HG03342 (cell line): ENCODE measurements around the gene ELMOD1.
A peak's percentile ranks its signal among the peaks of the same experiment; 100 is the strongest.

ENCODE experiments used
- ATAC-seq: cut with Tn5 transposase; IDR thresholded peaks from one replicate; pipeline ENCODE4 v1.9.1; 2021; ENCODE audit warnings: mild to moderate bottlenecking, moderate library complexity; ENCODE audit not compliant: unreplicated experiment

Gene ELMOD1

DNA sequence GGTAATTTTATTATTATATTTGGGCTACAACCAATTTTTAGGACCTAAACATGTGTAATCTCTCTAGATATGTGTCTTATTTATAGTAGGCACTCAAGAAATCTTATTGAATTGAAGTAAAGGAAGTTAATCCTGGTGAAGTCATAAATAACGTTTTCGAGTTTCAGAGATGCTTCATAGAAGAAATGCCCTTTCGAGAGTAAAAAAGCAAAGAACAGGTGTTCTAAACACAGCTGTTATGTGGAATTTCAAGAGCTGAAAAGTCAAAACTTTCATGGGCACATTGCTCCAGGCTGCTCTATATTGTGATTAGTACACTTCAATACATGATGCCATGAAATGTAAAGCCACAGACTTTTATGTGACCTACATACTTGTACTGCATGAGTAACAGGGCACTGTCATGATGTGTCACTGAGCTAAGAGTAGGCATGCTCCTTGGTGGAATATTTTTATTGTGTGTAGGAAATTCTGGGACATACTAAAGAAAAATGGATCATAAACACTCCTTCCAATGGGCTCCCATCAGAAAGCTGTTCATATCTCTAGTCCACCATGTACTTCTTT is 7.2 kb upstream of the ELMOD1 start:
- ATAC-seq, result no peak

GRCh38 chr11:107587306-107587979 is 3.5 kb upstream of the ELMOD1 start:
- ATAC-seq, result no peak

DNA sequence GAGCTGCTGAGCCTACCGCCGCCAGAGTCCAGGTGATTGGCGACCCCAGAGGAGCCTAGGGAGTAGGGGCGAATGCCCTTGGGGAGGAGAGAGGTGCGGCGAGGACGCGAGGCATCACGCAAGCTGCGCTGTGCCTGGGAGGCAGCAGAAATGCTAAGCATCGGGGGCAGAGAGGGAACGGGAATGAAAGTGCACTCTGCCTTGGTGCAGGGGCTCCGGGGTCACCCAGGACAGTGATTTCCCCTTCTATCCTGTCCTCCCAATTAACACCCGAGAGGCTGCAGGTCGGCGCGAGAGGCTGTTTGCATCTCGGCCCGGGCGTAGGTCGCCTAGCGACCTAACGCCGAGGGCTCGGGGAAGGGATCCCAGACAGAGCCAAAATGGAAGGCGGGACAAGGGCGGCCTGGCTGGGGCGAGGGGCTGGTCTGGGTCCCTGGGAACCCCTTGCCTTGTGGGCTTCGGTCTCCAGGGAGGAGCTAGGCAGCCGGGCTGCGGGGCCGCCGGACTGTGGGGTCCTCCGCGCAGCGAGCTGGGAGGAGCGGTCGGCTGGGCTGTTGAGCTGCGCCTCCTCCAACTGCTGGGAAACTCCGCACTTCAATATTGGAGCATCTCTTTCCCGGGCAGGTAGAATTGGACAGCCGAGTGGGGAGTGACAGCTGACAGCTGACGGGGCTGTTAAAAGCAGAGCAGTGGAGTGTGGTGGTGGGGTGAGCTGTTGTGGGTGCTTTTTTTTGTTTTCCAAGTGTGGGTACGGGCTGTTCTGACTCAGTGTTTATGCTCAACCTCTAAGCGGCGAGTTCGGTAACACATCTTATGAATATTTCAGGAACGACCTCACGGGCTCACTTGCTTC is 657 bp downstream of the ELMOD1 start:
- ATAC-seq, result peak; percentile 41

DNA sequence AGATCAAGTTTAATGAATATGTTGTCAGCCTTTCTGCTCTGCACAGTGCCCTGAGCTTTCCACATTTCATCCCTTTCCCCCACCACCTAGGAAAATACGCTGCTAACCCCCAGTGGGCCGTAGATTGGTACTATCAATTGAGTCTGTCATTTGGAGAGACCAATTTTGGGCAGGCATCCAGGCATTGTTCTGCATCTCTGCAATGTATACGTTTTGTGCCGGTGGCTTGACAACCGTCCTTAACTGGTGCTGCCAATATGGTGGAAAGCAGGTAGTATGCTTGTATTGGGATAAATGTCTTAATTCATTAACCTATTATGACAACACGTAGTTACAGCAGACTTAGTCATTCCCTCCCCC is 1.3 kb downstream of the ELMOD1 start:
- ATAC-seq, result peak; percentile 5

GRCh38 chr11:107592813-107593212 is 1.9 kb downstream of the ELMOD1 start:
- no peak for ATAC-seq

- no peak for ATAC-seq
These were observed 3.0 kb downstream of the ELMOD1 start for GRCh38 chr11:107593951-107594350.

DNA sequence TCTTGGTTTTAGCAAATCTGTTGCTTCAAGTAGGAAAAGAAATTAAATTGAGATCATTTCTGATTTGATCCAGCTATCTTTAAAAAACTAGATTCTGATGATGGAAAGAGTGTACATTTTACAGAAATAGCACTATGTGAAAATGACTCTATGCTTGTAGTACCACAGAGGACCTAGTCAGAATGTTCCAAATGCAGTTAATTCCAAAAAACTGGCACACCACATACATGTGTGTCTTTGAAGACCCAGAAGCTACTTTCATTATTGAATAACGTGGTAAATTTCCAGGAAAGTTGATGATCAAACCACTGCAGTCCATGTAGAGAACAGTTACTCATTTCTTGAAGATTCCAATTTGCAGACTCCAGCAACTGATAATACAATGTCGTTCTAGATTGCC is 3.8 kb downstream of the ELMOD1 start:
- no peak for ATAC-seq

GRCh38 chr11:107598225-107599139 is 7.5 kb downstream of the ELMOD1 start:
- peak; percentile 73 for ATAC-seq

DNA sequence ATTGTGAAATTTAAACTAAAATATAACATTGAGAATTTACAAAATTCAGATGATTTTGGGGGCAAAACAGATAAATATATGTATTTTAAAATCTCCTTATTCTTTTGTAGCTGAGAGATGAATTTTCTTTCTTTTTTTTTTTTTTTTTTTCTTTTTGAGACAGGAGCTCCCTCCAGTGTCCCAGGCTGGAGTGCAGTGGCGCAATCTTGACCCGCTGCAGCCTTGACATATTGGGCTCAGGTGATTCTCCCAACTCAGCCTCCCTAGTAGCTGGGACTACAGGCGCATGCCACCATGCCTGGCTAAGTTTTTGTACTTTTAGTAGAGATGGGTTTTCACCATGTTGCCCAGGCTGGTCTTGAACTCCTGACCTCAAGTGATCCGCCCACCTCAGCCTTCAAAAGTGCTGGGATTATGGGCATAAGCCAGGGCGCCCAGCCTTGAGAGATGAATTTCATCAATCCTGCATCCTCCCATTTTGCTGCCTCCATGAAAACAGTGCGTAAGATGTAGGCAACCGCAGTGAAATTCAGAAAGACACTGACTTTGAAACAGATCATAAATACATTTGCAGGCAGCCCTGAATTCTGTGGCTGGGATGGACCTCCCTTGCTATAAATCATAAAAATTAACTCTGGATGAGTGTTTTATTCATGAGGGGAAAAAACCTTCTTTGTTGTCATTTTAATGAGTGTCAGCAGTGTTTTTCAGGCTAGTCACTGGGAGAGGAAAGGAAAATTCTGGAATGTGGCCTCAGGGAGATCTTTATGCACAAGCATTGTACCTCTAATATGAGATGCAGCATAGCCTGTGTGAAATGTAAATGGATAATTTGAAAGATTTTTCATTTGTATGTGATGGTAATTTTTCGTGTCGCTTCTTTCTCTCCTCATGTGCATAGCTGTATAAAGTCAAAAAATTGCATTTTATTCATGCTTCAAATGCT is 14.4 kb downstream of the ELMOD1 start:
- ATAC-seq, result no peak

DNA sequence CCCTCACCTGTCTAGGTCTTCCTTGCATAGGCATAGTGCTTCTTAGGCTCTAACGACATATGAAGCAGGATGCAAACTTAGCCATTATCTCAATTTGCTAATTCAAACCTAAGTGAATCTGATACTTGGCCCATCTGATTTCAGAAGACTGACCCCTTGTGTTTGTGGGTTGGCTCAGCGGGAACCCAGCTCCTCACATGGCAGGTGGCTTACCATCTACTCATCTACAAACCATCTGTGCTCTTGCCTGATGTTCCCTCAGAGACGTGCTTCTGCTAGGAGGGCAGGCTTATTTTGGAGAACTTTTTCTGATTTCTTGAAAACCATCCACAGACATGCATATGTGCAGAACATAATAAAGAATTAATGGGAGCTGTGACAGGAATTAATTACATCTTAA is 15.2 kb downstream of the ELMOD1 start:
- ATAC-seq, result no peak

DNA sequence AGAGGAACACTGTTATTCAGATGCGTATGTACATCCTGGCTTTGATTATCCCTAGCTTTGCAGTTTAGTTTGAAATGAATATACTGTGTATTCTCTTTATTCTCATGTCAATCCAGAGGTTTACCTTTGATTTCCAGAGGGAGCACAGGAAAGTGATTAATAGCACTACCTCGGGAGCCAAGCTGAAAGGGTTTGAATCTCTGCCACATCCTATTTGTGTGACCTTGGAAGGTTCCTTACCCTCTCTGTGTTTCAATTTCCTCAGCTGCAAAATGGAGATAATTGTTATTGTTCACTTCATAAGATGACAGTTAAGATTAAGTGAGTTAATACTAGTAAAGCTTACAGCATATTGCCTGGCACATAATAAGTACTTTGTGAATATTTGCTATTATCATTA is 17.9 kb downstream of the ELMOD1 start:
- ATAC-seq, result no peak

- no peak for ATAC-seq
These were observed 18.7 kb downstream of the ELMOD1 start for GRCh38 chr11:107609400-107610218.

GRCh38 chr11:107612445-107612844 is 21.5 kb downstream of the ELMOD1 start:
- no peak for ATAC-seq

- no peak for ATAC-seq
These were observed 29.0 kb downstream of the ELMOD1 start for GRCh38 chr11:107619926-107620325.

DNA sequence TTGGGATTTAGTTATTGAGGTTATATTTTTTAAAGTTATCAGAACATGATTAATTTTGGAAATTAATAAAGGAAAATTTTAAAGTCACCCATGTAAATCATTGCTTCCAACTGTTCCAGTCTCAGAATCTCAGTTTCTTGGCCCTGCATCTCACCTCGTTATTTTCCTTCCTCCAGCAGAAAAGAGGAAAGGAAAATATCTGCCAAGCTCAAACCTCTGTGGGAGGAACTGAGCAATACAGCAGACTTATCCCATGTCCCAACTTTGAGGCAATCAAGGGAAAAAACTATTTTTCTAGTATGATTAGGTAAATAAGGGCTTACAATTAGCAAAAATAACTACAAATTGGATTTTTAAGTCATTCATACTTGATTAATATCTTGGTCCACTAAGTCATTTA is 30.1 kb downstream of the ELMOD1 start:
- ATAC-seq, result no peak

DNA sequence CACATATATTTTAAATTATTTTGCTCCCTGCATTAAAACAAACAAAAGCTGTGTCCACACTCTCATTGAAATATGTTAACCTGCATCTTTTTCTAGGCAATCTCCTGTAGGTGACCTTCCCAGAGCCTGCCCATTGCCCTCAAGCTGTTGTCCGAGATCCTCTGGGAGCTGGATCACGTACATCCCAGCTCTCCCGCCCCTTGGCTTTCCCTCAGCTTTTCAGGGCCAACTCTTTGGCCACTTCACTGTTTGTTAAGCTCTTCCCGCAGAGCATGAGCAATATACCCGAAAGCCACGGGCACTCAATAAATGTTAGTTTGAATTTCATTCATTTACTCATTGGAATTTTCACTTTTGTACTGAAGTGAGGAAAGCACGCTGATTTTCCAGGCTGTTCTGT is 32.2 kb downstream of the ELMOD1 start:
- ATAC-seq, result no peak

DNA sequence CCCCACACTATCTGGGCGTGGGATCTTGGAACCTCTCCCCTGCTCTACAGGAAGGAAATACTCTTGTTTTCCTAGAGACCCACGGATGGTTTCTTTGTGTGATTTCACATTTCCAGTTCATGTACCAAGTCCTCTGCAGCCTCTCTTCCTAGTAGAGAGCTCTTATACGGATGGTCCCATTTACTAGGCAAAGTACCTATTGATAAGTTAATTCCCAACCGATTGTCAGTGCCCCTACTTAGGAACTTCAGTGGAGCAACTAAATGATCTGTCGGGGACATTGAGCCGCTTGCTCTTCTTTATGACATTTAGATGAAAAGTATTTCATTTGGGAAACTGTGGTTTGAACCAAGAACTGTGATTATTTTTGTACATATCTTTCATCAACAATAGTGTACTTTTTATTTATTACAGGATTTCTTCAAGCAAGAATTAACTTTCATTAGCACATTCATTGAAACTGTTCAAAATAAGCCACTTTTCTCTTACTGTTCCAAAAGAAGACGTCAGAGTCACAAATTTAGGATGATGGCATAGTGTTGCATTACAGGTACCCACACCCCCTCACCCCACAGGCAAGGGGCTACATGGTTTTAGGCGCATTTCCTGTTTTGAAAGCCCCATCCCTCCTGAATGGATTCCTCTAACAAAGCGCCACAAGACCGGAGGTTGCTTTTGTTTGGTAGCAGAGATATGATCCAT is 34.2 kb downstream of the ELMOD1 start:
- ATAC-seq, result no peak

DNA sequence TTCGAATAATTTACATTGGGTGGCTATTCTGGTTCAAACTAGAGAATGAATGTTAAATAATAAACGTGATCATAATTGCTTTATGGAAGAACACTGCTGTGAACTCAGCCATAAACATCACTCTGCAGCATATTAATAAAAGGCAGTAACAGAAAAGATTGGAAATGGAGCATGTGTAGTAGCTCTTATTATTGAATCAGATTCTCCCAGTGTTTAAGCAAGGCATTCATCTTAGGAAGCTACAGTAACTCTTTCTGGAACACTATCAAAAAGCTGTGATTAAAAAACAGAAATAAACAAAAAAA is 34.7 kb downstream of the ELMOD1 start:
- ATAC-seq, result no peak

DNA sequence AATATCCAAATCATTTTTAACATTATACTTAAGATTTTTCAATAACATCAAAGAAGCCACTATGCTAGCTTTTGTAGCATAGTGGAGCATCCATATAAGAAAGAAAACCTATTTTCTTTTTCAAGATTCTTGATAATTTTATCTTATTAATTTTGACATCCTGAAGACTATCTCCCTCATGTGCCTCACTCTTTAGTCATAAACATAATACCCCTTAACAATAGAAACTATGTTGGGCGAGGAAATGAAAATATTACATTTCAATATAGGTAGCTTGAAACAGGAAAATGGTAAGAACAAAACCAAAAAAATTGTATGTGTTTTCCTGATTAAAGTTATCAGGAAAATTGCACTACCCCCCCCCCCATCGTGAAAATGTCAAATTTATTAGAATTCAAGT is 40.1 kb downstream of the ELMOD1 start:
- no peak for ATAC-seq
